Activated T-helper 2 cell treated with anti-CD3 and anti-CD28 coated beads, Interferon-gamma antibody, Interleukin-2, Interleukin-4, amounts not matched to agents 10 μg/mL and 5 μg/mL and 100 μg/mL, durations not matched to agents 14 hours and 24 hours and 36 hours (primary cell): ENCODE results near the gene KCNA2. TPM values are rescaled to one million over a fixed set of nuclear protein-coding genes. Genes with fewer than 3 reads are reported as not detected.

Experiments used
- DNase-seq: peaks from one replicate; pipeline ENCODE4 v3.0.0; 2021; ENCODE audit warnings: low spot score
- H3K27ac Mint-ChIP-seq: one replicate; pipeline ENCODE4 v1.8.0; 2021; ENCODE audit warnings: mixed read lengths
- H3K27me3 Mint-ChIP-seq: one replicate; pipeline ENCODE4 v1.8.0; 2021; ENCODE audit warnings: low read depth, mixed read lengths
- H3K36me3 Mint-ChIP-seq: one replicate; pipeline ENCODE4 v1.8.0; 2021; ENCODE audit warnings: low read depth, mixed read lengths
- H3K4me1 Mint-ChIP-seq: one replicate; pipeline ENCODE4 v1.8.0; 2021; ENCODE audit warnings: low read depth, mixed read lengths
- H3K4me3 Mint-ChIP-seq: one replicate; pipeline ENCODE4 v1.8.0; 2021; ENCODE audit warnings: low read depth, mild to moderate bottlenecking, moderate library complexity, mixed read lengths
- H3K9me3 Mint-ChIP-seq: one replicate; pipeline ENCODE4 v1.8.0; 2021; ENCODE audit warnings: mixed read lengths
- intact Hi-C: fragments of 100-400 bp; cut with micrococcal nuclease; formaldehyde crosslinking; loops from one replicate; pipeline ENCODE4 v1.15.1; 2023
- total RNA-seq: library from RNA; stranded (reverse); gene quantifications from 2 replicates; pipeline ENCODE4 v1.2.3, GENCODE V29; 2022

KCNA2 gene
- total RNA-seq, 1 donor from 2014 or later: 0.21 TPM

DNA sequence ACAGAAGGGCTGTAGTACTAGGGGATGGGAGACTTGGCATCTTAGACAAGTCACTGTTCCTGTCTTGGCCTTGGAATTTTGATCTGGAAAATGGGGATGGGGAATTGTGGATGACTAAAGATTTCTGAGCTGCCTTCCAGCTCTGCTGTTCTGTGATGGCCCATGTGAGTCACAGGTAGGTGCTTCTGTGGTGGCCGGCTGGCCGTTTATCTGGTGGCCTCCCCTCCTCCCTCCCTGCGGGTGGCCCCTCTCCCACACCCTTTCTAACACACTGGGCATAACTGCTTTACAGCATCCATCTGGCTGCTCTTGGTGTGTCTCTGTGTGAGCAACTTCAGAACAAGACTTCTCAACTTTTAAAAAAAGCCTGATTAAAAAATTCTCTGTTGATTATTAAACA lies 35.9 kb downstream of the KCNA2 start:
- intact Hi-C loops: no loop called here
- no peaks in the 10 kb centered on the region for H3K4me1 Mint-ChIP-seq
- DNase-seq: no peak
- no peak overlapping the region for H3K4me3 Mint-ChIP-seq
- H3K27ac Mint-ChIP-seq: no peak overlapping the region
- H3K27me3 Mint-ChIP-seq: peaks cover 40% of the 10 kb centered on the region
- H3K9me3 Mint-ChIP-seq: no peaks in the 10 kb centered on the region
- H3K36me3 Mint-ChIP-seq: no peaks in the 10 kb centered on the region

DNA sequence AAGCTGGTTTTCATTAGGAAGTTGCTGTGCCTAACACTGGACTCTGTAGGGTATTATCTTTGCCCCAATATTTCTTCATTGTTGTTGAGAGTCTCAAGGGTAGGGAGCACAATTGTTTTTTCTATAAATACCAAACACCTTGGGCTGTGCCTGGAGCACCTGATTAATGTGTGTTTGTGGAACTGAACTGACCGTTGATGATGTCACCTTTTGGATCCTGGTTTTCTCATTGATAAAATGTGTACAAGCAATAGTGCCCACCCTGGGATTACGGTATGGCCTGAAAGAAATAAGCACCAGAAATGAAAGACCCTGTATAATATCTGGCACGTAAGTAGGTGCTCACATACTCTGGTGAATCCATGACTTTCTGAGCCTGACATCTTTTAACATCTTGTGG lies 39.3 kb downstream of the KCNA2 start:
- no peak overlapping the region for H3K27ac Mint-ChIP-seq
- no peak overlapping the region for H3K4me3 Mint-ChIP-seq
- no peak for DNase-seq
- H3K9me3 Mint-ChIP-seq: no peaks in the 10 kb centered on the region
- no peaks in the 10 kb centered on the region for H3K4me1 Mint-ChIP-seq
- peaks cover 32% of the 10 kb centered on the region for H3K27me3 Mint-ChIP-seq
- no peaks in the 10 kb centered on the region for H3K36me3 Mint-ChIP-seq
- intact Hi-C loops: no loop called here

DNA sequence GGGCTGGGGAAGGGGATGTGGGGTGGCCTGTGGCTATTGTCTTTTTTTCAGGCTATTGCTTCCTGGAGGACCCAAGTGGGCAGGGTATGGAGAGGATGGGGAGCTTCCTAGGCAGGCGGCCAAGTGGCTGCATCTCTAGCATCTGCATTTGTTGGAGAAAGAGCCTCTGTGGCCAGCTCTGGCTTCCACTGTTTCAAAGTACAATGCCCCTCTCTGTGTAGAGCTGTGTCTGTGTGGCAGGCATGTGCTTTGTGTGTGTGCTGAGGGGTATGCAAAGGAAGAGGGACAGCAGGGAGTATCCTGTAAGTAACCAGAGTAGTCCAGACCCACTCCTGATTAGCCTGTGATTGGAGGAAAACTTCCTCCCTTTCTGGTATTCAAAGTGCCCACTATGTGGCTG lies 40.6 kb downstream of the KCNA2 start:
- DNase-seq: no peak
- Mint-ChIP-seq H3K9me3 (no peaks in the 10 kb centered on the region), H3K4me1 (no peaks in the 10 kb centered on the region)

DNA sequence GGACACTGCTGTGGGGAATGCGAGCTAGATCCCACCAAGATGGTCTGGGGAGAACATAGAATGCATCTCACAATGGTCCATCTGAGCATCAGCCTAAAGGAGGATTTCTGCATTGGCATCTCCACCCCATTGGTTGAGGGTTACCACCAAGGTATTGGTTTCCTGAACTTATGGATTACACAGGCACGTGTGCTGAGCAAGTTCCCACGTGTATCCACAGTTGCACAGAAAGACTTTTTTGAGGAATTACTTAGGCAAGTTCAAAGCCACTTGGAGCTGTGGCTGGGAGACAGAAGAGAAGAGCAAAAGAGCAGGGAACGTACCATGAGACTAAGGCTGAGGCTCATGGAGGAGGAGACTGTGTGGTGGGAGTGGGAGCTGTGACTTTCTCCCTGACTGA lies 43.1 kb downstream of the KCNA2 start:
- no peak overlapping the region for H3K27ac Mint-ChIP-seq
- peaks cover 18% of the 10 kb centered on the region for H3K27me3 Mint-ChIP-seq
- H3K4me1 Mint-ChIP-seq: no peaks in the 10 kb centered on the region
- no peak overlapping the region for H3K4me3 Mint-ChIP-seq
- DNase-seq: no peak
- intact Hi-C loops: no loop called here
- H3K36me3 Mint-ChIP-seq: no peaks in the 10 kb centered on the region
- H3K9me3 Mint-ChIP-seq: no peaks in the 10 kb centered on the region

More for the DNA sequence above, 40.6 kb downstream of the KCNA2 start:
- intact Hi-C loops: no loop called here
- H3K27me3 Mint-ChIP-seq: peaks cover 21% of the 10 kb centered on the region
- H3K36me3 Mint-ChIP-seq: no peaks in the 10 kb centered on the region
- H3K4me3 Mint-ChIP-seq: no peak overlapping the region
- H3K27ac Mint-ChIP-seq: no peak overlapping the region

DNA sequence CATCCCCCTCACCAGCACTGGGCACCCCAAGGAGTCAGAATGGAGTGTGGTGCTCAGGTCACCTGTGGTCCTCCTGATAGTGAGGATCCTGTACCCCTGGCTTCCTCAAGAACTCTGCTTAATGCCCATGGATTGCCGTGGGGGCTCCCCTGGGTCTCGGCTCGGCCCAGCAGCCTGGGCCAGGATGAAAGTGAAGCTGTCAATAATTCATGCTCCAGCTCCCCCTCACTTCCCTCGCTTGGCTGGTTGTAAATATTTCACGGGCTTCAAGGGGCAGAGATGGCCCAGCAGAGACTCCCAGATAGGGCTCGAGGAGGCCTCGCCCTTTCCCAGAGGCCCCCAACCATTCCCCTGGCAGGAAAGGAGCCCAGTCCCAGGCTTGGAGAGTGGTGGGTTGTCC lies 44.6 kb downstream of the KCNA2 start:
- Mint-ChIP-seq H3K27ac (no peak overlapping the region), H3K4me3 (no peak overlapping the region), H3K9me3 (no peaks in the 10 kb centered on the region), H3K36me3 (no peaks in the 10 kb centered on the region), H3K4me1 (no peaks in the 10 kb centered on the region), H3K27me3 (peaks cover 31% of the 10 kb centered on the region)
- intact Hi-C loops: no loop called here
- DNase-seq: no peak

DNA sequence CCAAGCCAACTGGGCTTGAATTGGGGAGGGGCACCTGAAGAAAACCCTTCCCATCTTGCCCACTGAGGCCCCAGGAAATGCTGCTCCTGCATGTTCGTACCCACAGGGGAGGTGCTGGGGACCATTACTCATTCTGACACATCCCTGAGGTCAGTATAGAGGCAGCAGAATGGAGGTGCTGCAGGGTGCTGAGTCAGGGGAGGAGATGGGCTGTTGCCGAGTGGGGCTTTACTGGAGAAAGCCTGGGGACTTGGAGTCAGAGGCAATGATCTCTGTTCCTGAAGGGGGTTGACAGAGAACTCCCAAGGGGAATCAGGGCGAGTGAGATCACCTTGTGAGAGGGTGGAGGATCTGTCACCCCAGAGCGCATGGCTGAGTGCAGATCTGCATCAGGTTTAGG lies 47.0 kb downstream of the KCNA2 start:
- Mint-ChIP-seq H3K4me3 (no peak overlapping the region), H3K36me3 (no peaks in the 10 kb centered on the region), H3K27me3 (peaks cover 42% of the 10 kb centered on the region), H3K27ac (no peak overlapping the region), H3K4me1 (peaks cover 2% of the 10 kb centered on the region), H3K9me3 (no peaks in the 10 kb centered on the region)
- DNase-seq: no peak
- intact Hi-C loops: loop anchor here (5.0 kb wide), 1 partner anchor 58 kb away; no protein-coding TSS in a partner anchor

DNA sequence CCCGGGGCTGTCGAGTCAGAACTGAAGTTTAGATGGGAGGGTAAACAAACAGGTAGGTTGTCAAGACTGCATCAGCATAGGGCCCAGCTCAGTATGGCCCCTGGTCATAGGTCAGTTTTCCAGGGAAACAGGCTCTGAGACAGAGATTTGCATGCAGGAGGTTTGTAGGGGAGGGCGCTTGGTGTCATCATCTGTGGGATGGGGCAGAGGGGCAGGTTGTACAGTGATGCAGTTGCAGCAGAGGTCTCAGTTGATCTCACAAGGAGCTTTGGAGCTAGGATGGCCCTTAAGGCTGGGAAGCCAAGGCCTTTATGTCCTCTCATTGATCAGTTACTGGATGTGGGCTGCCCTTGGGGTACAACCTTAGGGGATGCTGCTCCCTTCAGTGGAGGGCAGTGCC lies 48.7 kb downstream of the KCNA2 start:
- intact Hi-C loops: loop anchor here (5.0 kb wide), 1 partner anchor 60 kb away; no protein-coding TSS in a partner anchor
- Mint-ChIP-seq H3K9me3 (no peaks in the 10 kb centered on the region), H3K4me3 (no peak overlapping the region), H3K36me3 (no peaks in the 10 kb centered on the region), H3K27me3 (peaks cover 52% of the 10 kb centered on the region), H3K27ac (no peak overlapping the region), H3K4me1 (peaks cover 2% of the 10 kb centered on the region)
- no peak for DNase-seq

DNA sequence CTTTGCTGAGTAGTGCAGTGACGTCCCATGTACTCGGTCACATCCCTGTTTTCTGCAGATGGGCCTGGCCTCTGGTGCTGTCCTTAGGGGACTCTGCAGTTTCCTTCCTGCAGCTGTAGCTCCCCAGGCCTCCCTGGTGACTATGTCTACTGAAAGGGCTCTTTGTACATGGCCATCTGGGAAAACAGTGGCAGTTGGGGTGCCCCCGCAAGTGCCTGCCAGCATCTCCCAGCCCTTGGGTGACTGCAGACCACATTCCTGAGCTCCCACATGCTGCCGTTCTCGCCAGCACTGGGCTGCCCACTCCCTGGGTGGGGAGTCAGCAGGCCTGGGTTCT lies 49.7 kb downstream of the KCNA2 start:
- H3K36me3 Mint-ChIP-seq: no peaks in the 10 kb centered on the region
- intact Hi-C loops: loop anchor here (5.0 kb wide), 1 partner anchor 61 kb away; no protein-coding TSS in a partner anchor
- no peak overlapping the region for H3K27ac Mint-ChIP-seq
- DNase-seq: no peak
- H3K4me3 Mint-ChIP-seq: no peak overlapping the region
- H3K27me3 Mint-ChIP-seq: peaks cover 52% of the 10 kb centered on the region
- H3K4me1 Mint-ChIP-seq: peaks cover 2% of the 10 kb centered on the region
- no peaks in the 10 kb centered on the region for H3K9me3 Mint-ChIP-seq

DNA sequence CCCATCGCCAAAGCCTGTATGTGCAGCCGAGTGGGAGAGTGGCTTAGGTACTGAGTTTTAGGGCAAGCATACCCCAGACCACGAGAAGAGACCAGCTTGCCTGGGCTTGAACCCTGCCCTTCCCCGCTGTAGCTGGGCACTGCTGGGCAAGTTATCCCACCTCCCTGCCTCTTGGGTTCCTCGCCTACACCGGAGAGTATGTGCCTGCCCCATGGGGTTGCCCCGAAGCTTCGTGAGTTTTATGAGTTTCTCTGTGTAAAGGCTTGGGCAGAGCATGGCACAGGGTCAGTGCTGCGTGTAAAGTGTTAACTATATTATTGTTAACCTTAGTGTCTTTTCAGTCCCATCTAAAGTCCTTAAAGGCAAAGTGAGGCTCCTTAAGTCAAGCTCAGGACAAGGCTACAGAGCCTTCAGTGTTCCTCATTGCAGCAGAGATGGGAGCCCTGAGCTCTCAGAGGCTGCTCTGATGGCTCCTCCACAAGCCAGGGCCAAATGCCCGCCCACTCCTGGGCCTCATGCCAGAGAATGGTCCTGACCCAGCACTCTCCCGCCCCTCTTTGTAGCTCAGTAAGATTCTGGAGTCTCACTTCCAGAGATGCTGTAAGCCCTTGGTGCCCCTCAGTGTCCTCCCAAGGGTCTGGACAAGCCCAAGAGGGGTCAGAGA lies 50.2 kb downstream of the KCNA2 start:
- intact Hi-C loops: loop anchor here (5.0 kb wide), 1 partner anchor 61 kb away; no protein-coding TSS in a partner anchor
- no peak for DNase-seq
- Mint-ChIP-seq H3K4me1 (peaks cover 2% of the 10 kb centered on the region), H3K9me3 (no peaks in the 10 kb centered on the region), H3K27me3 (peaks cover 54% of the 10 kb centered on the region), H3K27ac (no peak overlapping the region), H3K4me3 (no peak overlapping the region), H3K36me3 (no peaks in the 10 kb centered on the region)

DNA sequence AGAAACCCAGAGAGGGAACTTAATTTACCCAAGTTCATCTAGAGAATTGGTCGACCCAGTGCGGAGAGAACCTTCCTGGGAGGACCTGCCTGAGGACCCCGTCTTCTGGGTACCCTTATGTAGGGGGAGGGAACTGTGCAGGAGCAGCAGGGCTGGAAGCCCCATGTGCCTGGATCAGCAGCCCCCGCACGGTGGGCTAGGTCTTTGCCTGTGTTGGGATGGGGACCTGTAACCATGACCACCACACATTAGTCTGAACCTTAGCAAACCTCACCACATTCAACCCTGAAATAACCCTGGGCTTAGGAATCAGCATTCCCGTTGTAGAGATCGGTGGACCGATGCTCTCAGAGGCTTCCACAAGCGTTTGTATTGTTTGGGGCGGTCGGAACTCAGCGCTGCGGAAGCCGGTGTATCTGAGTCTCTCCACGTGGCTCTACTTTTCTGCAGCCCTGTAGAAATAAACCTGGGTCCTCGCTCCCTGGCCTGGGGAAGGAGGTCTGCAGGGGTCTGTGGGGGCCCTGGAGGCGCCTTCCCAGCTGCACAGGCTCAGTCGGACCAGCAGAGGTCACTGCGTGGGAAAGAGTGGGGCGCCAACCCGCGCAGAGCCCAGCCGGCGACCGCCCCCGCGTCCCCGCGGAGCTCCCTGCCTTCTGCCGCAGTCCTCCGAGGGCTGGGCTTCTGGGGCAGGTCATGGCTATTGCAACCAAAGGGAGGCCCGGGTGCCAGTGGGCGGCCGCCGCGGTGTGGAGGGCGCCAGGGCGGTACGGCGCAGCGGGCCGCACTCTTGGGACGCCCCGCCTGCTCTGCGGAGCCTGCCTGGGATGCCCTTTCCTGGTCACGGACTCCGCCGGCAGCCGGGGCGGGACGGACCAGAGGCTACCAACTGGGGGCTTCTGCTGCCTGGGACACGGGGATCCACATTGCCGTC lies 51.0 kb downstream of the KCNA2 start:
- Mint-ChIP-seq H3K4me1 (peaks cover 2% of the 10 kb centered on the region), H3K36me3 (no peaks in the 10 kb centered on the region), H3K9me3 (no peaks in the 10 kb centered on the region), H3K4me3 (no peak overlapping the region), H3K27me3 (peaks cover 54% of the 10 kb centered on the region), H3K27ac (no peak overlapping the region)
- peak; percentile 32 for DNase-seq
- intact Hi-C loops: loop anchor here (5.0 kb wide), 1 partner anchor 62 kb away; no protein-coding TSS in a partner anchor

DNA sequence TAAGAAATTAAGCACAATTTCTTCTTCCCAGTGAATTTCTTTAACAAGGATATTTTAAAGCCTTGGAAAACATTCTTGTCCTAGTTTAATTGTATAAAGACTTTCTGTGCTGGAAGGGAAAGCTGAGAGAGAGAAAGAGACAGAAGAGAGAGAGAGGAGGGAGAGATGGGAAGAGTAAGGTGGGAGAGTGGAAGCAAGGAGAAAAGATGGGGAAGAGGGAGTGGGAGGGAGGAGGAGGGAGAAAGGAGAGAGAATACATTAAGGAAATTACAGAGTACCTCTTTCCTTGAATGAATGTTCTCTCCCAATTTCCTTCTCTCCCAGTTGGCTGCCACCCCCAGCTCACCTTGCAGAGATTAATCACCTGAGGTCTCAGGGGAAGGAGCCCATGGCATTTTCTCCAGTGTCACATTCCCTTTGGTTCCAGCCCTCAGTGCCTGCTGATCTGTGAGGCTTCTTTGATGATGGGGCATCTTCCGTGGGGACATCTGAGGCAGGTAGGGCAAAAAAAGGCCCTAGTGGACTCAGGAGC lies 54.8 kb downstream of the KCNA2 start:
- H3K27me3 Mint-ChIP-seq: peaks cover 41% of the 10 kb centered on the region
- no peaks in the 10 kb centered on the region for H3K36me3 Mint-ChIP-seq
- no peaks in the 10 kb centered on the region for H3K9me3 Mint-ChIP-seq
- peaks cover 2% of the 10 kb centered on the region for H3K4me1 Mint-ChIP-seq
- DNase-seq: no peak
- intact Hi-C loops: no loop called here
- no peak overlapping the region for H3K27ac Mint-ChIP-seq
- no peak overlapping the region for H3K4me3 Mint-ChIP-seq

DNA sequence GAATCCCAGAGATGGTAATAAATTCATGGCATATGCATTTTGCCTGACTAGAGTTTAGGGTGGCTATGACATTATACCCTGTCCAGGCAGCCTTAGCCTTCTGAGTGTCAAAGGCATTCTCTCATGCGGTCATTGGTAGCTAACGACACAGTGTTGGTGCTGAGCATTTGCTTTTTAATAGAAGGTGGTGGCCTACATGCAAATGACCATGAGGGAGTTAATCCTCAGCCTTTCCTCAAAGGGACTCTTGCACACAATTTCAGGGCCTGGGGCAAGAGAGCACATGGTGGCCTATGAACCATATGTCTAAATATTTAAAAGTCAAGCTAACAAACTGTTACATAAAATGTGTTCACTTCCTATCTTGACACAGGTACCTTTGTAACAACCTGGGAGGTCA lies 56.3 kb downstream of the KCNA2 start:
- no peak overlapping the region for H3K4me3 Mint-ChIP-seq
- H3K27ac Mint-ChIP-seq: no peak overlapping the region
- peaks cover 42% of the 10 kb centered on the region for H3K27me3 Mint-ChIP-seq
- no peak for DNase-seq
- H3K36me3 Mint-ChIP-seq: no peaks in the 10 kb centered on the region
- H3K9me3 Mint-ChIP-seq: no peaks in the 10 kb centered on the region
- intact Hi-C loops: no loop called here
- H3K4me1 Mint-ChIP-seq: no peaks in the 10 kb centered on the region

DNA sequence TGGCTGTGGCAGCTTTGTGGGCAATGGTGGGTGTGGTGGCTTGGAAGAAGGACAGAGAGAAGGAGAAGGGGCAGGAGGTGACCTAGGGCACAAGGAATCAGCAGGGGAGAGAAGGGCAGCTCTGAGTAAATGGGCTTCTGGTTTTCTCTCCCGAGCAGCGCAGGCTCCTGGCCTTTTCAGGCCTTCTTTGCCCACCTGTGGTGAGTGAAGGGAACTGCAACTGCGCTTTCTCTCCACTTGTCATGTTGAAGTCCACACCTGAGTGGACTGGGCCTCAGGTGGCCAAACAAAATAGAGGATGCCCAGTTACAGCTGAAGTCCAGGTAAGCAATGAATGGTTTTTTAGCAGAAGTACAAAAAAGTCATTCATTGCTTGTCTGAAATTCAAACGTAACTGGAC lies 57.8 kb downstream of the KCNA2 start:
- Mint-ChIP-seq H3K9me3 (no peaks in the 10 kb centered on the region), H3K27ac (no peak overlapping the region), H3K4me1 (no peaks in the 10 kb centered on the region), H3K27me3 (peaks cover 32% of the 10 kb centered on the region), H3K4me3 (no peak overlapping the region), H3K36me3 (no peaks in the 10 kb centered on the region)
- intact Hi-C loops: no loop called here
- DNase-seq: no peak
